BLaER1 treated with 17β-estradiol and CSF1 and Interleukin-3, amounts not matched to agents 10 nM and 100 nM (cell line): ENCODE measurements around the gene TEX2.

Experiments
- H3K27ac ChIP-seq, 11 experiments: shearing (Covaris generic); formaldehyde crosslinking; 2 replicates each; pipeline ENCODE4 v1.8.1; 2022
- H3K27me3 ChIP-seq, 11 experiments: shearing (Covaris generic); formaldehyde crosslinking; 2 replicates each; pipeline ENCODE4 v1.8.1; 2022
- H3K36me3 ChIP-seq, 11 experiments: shearing (Covaris generic); formaldehyde crosslinking; 2 replicates each; pipeline ENCODE4 v1.8.1; 2022
- H3K4me1 ChIP-seq, 10 experiments: shearing (Covaris generic); formaldehyde crosslinking; 2 replicates each; pipeline ENCODE4 v1.8.1; 2022
- H3K4me2 ChIP-seq, 11 experiments: shearing (Covaris generic); formaldehyde crosslinking; 2 replicates each; pipeline ENCODE4 v1.8.1; 2022
- H3K4me3 ChIP-seq, 10 experiments: shearing (Covaris generic); formaldehyde crosslinking; 2 replicates each; pipeline ENCODE4 v1.8.1; 2022
- H3K9ac ChIP-seq, 11 experiments: shearing (Covaris generic); formaldehyde crosslinking; 2 replicates each; pipeline ENCODE4 v1.8.1; 2022
- H3K9me3 ChIP-seq, 11 experiments: shearing (Covaris generic); formaldehyde crosslinking; replicated peaks in 1 of 11; 2 replicates each; pipeline ENCODE4 v1.8.1; 2022
- H4K20me1 ChIP-seq, 11 experiments: shearing (Covaris generic); formaldehyde crosslinking; 2 replicates each; pipeline ENCODE4 v1.8.1; 2022
- Cebpa-rat ChIP-seq, 11 experiments: shearing (Covaris generic); IDR thresholded peaks; 2 replicates each; pipeline ENCODE4 v1.8.1; 2022

TEX2 gene

GRCh38 chr17:64295146-64295545, 32.1 kb upstream of the TEX2 start:
- Histone ChIP-seq H3K4me1 (peaks cover 9 to 19% (median 16%) of the 10 kb centered on the region in 10 experiments), H3K27ac (no peak overlapping the region), H3K9ac (no peak overlapping the region), H3K27me3 (no peaks in the 10 kb centered on the region), H3K9me3 (peaks cover 6 to 14% (median 10%) of the 10 kb centered on the region in 11 experiments; a peak in 20 of 22 replicates), H3K4me3 (no peak overlapping the region), H4K20me1 (no peaks in the 10 kb centered on the region), H3K36me3 (no peaks in the 10 kb centered on the region), H3K4me2 (no peak overlapping the region)
- TF ChIP-seq Cebpa-rat (IDR thresholded peaks at IDR 0.05), result no peak

- Histone ChIP-seq H4K20me1 (no peaks in the 10 kb centered on the region), H3K4me2 (peak overlapping the region in 8 of 11 experiments; percentile 45 to 78 (median 55); a peak in 14 of 22 replicates), H3K36me3 (no peaks in the 10 kb centered on the region), H3K27me3 (no peaks in the 10 kb centered on the region), H3K27ac (no peak overlapping the region), H3K9ac (no peak overlapping the region), H3K4me3 (no peak overlapping the region), H3K9me3 (peaks cover 6 to 14% (median 10%) of the 10 kb centered on the region in 11 experiments; a peak in 20 of 22 replicates), H3K4me1 (peaks cover 16 to 36% (median 26%) of the 10 kb centered on the region in 10 experiments)
- no peak for TF ChIP-seq Cebpa-rat (IDR thresholded peaks at IDR 0.05)
Observed at GRCh38 chr17:64291268-64291851, 28.3 kb upstream of the TEX2 start.

GRCh38 chr17:64289741-64290141, 26.7 kb upstream of the TEX2 start:
- peak overlapping the region in 10 of 11 experiments; percentile 36 to 78 (median 55); a peak in 20 of 22 replicates for H3K4me2 ChIP-seq
- H3K27ac ChIP-seq, result peak overlapping the region in 3 of 11 experiments; percentile 17 to 39 (median 17); a peak in 2 of 22 replicates
- no peak overlapping the region for H3K4me3 ChIP-seq
- peak overlapping the region in 2 of 11 experiments; percentile 2; a peak in 3 of 22 replicates for H3K9ac ChIP-seq
- no peaks in the 10 kb centered on the region for H3K36me3 ChIP-seq
- H3K27me3 ChIP-seq, result no peaks in the 10 kb centered on the region
- no peak for TF ChIP-seq Cebpa-rat (IDR thresholded peaks at IDR 0.05)
- no peaks in the 10 kb centered on the region for H4K20me1 ChIP-seq
- peaks cover 16 to 36% (median 26%) of the 10 kb centered on the region in 10 experiments for H3K4me1 ChIP-seq
- peaks cover 6 to 14% (median 10%) of the 10 kb centered on the region in 11 experiments; a peak in 20 of 22 replicates for H3K9me3 ChIP-seq

- Histone ChIP-seq H4K20me1 (no peaks in the 10 kb centered on the region), H3K9me3 (no peaks in the 10 kb centered on the region), H3K27me3 (no peaks in the 10 kb centered on the region), H3K4me3 (no peak overlapping the region), H3K4me1 (peaks cover 26 to 59% (median 41%) of the 10 kb centered on the region in 10 experiments), H3K36me3 (no peaks in the 10 kb centered on the region), H3K27ac (peak overlapping the region in 9 of 11 experiments; percentile 14 to 63 (median 53); a peak in 15 of 22 replicates), H3K9ac (peak overlapping the region in 9 of 11 experiments; percentile 22 to 54 (median 46); a peak in 14 of 22 replicates), H3K4me2 (peak overlapping the region; percentile 30 to 86 (median 61))
- no peak for TF ChIP-seq Cebpa-rat (IDR thresholded peaks at IDR 0.05)
Observed at GRCh38 chr17:64282753-64283080, 19.7 kb upstream of the TEX2 start.

GRCh38 chr17:64281962-64282752, 19.1 kb upstream of the TEX2 start:
- Histone ChIP-seq H4K20me1 (no peaks in the 10 kb centered on the region), H3K36me3 (no peaks in the 10 kb centered on the region), H3K9me3 (no peaks in the 10 kb centered on the region), H3K27ac (peak overlapping the region in 9 of 11 experiments; percentile 14 to 63 (median 53); a peak in 15 of 22 replicates), H3K4me3 (no peak overlapping the region), H3K4me1 (peaks cover 32 to 61% (median 46%) of the 10 kb centered on the region in 10 experiments), H3K4me2 (peak overlapping the region; percentile 30 to 86 (median 61)), H3K27me3 (no peaks in the 10 kb centered on the region), H3K9ac (peak overlapping the region in 9 of 11 experiments; percentile 22 to 54 (median 46); a peak in 14 of 22 replicates)
- TF ChIP-seq Cebpa-rat (IDR thresholded peaks at IDR 0.05), result no peak

- TF ChIP-seq Cebpa-rat (IDR thresholded peaks at IDR 0.05), result no peak
Observed at GRCh38 chr17:64278614-64279013, 15.6 kb upstream of the TEX2 start.

GRCh38 chr17:64277831-64278562, 14.9 kb upstream of the TEX2 start:
- Histone ChIP-seq H3K9me3 (no peaks in the 10 kb centered on the region), H3K36me3 (no peaks in the 10 kb centered on the region)

More at GRCh38 chr17:64278614-64279013, 15.6 kb upstream of the TEX2 start:
- peak overlapping the region; percentile 53 to 84 (median 68) for H3K4me2 ChIP-seq
- no peaks in the 10 kb centered on the region for H4K20me1 ChIP-seq
- H3K9me3 ChIP-seq, result no peaks in the 10 kb centered on the region
- peak overlapping the region in 9 of 11 experiments; percentile 1 to 69 (median 54); a peak in 14 of 22 replicates for H3K27ac ChIP-seq
- no peak overlapping the region; a peak in 1 of 20 replicates for H3K4me3 ChIP-seq
- peak overlapping the region in 6 of 11 experiments; percentile 6 to 47 (median 22); a peak in 5 of 22 replicates for H3K9ac ChIP-seq
- H3K27me3 ChIP-seq, result no peaks in the 10 kb centered on the region
- H3K36me3 ChIP-seq, result no peaks in the 10 kb centered on the region
- H3K4me1 ChIP-seq, result peaks cover 34 to 68% (median 51%) of the 10 kb centered on the region in 10 experiments

GRCh38 chr17:64276961-64277505, 14.0 kb upstream of the TEX2 start:
- no peaks in the 10 kb centered on the region for H4K20me1 ChIP-seq
- peak overlapping the region in 6 of 11 experiments; percentile 48 to 69 (median 60); a peak in 9 of 22 replicates for H3K27ac ChIP-seq
- no peak for TF ChIP-seq Cebpa-rat (IDR thresholded peaks at IDR 0.05)
- no peaks in the 10 kb centered on the region for H3K36me3 ChIP-seq
- peaks cover 23 to 61% (median 41%) of the 10 kb centered on the region in 10 experiments for H3K4me1 ChIP-seq
- peak overlapping the region in 4 of 11 experiments; percentile 25 to 47 (median 26); a peak in 3 of 22 replicates for H3K9ac ChIP-seq
- peak overlapping the region; percentile 53 to 84 (median 68) for H3K4me2 ChIP-seq
- peaks cover 0 to 5% (median 2%) of the 10 kb centered on the region in 11 experiments; a peak in 9 of 22 replicates for H3K9me3 ChIP-seq
- H3K27me3 ChIP-seq, result no peaks in the 10 kb centered on the region
- H3K4me3 ChIP-seq, result no peak overlapping the region

More at GRCh38 chr17:64277831-64278562, 14.9 kb upstream of the TEX2 start:
- no peak overlapping the region for H3K4me3 ChIP-seq
- no peaks in the 10 kb centered on the region for H4K20me1 ChIP-seq
- H3K4me1 ChIP-seq, result peaks cover 33 to 64% (median 50%) of the 10 kb centered on the region in 10 experiments
- H3K9ac ChIP-seq, result peak overlapping the region in 10 of 11 experiments; percentile 6 to 65 (median 44); a peak in 17 of 22 replicates
- H3K27me3 ChIP-seq, result no peaks in the 10 kb centered on the region
- no peak for TF ChIP-seq Cebpa-rat (IDR thresholded peaks at IDR 0.05)
- H3K4me2 ChIP-seq, result peak overlapping the region; percentile 53 to 84 (median 68)
- H3K27ac ChIP-seq, result peak overlapping the region in 10 of 11 experiments; percentile 0 to 69 (median 52); a peak in 15 of 22 replicates
